ENCODE measurements around the gene NIF3L1. TPM values are rescaled to one million over a fixed set of nuclear protein-coding genes. Genes with fewer than 3 reads are reported as not detected.
A peak's percentile ranks its signal among the peaks of the same experiment; 100 is the strongest.
"Not testable (repeated sequence)": the region's sequence is repeated elsewhere in the genome, so short reads cannot be mapped to it uniquely, and the experiment has no call there.

NIF3L1 gene
- total RNA-seq, 2 experiments from 2014 or later = 32.5 to 37.1 TPM

DNA sequence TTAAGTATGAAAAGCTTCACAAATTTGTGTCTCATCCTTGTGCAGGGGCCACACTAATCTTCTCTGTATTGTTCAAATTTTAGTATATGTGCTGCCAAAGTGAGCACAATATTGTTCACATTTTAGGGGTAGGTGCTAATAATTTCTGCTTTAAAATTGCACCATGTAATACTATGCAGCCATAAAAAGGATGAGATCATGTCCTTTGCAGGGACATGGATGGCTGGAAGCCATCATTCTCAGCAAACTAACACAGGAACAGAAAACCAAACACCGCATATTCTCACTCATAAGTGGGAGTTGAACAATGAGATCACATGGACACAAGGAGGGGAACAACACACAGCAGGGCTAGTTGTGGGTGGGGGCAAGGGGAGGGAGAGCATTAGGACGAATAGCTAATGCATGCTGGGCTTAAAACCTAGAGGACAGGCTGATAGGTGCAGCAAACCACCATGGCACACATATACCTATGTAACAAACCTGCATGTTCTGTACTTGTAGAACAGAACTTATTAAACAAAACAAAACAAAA lies 7.4 kb upstream of the NIF3L1 start:
- H3K9me3 Mint-ChIP-seq, POLR2A ChIA-PET, DNase-seq, H3K4me3 Mint-ChIP-seq, H3K27ac Mint-ChIP-seq, H3K27me3 Mint-ChIP-seq: not testable (repeated sequence)
- CTCF ChIA-PET = interaction anchor here (1.2 kb wide), 1 partner anchor 263 kb away, joined by 4 read pairs; no protein-coding TSS in a partner anchor
- Mint-ChIP-seq H3K36me3 (ENCODE audit: low read depth) (peaks cover 48% of the 10 kb centered on the region), H3K4me1 (peaks cover 22% of the 10 kb centered on the region)

GRCh38 chr2:200899482-200899881 lies 10.3 kb downstream of the NIF3L1 start:
- H3K27ac Mint-ChIP-seq = no peak overlapping the region
- peaks cover 12% of the 10 kb centered on the region for H3K4me1 Mint-ChIP-seq
- H3K9me3 Mint-ChIP-seq = no peaks in the 10 kb centered on the region
- H3K36me3 Mint-ChIP-seq (ENCODE audit: low read depth) = peaks cover 51% of the 10 kb centered on the region
- no peak for DNase-seq
- POLR2A ChIA-PET = no interaction called here
- CTCF ChIA-PET = interaction anchor here (0.6 kb wide), 1 partner anchor 20 kb away, joined by 9 read pairs; no protein-coding TSS in a partner anchor
- no peaks in the 10 kb centered on the region for H3K27me3 Mint-ChIP-seq
- no peak overlapping the region for H3K4me3 Mint-ChIP-seq

DNA sequence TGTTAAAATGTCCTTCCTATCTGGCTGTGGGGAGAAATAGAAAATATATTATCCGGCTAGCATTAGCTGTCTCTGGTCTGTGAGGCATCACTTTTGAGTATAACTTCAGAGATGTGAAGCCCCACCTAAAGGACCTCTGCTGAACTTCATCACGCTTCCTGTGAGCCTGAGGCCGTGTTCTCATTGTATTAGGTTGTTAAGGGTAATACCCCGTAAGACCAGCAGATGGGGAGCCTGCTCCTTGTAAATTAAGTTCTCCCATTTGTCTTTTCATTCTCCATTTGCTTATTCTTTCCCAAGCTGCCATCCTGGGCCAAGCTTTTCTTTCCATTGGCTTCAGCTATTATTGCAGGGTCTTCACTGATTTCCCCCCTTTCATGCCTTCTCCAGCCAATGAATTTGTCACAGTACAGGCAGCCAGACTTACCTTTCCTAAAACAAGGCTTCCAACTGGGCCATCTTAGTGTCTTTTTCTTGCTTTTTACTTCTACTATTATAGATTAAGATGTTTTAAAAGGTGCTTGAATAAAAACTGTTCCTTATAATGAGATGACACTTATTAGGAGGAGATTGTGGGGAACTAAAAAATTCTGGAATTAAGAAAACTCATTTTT lies 12.4 kb downstream of the NIF3L1 start:
- ChIA-PET POLR2A (no interaction called here), CTCF (interaction anchor here (0.6 to 1.6 kb wide), 22 partner anchors 9 to 362 kb away, joined by 3 to 17 read pairs (median 4); partner anchors contain the start of genes CLK1, NIF3L1 and PPIL3)
- H3K9me3 Mint-ChIP-seq = no peaks in the 10 kb centered on the region
- no peak overlapping the region for H3K4me3 Mint-ChIP-seq
- H3K27ac Mint-ChIP-seq = peak overlapping the region; percentile 65
- peak; percentile 87 for DNase-seq
- no peaks in the 10 kb centered on the region for H3K27me3 Mint-ChIP-seq
- peaks cover 12% of the 10 kb centered on the region for H3K4me1 Mint-ChIP-seq
- H3K36me3 Mint-ChIP-seq (ENCODE audit: low read depth) = peaks cover 48% of the 10 kb centered on the region

- H3K4me1 Mint-ChIP-seq = peaks cover 10% of the 10 kb centered on the region
- no peaks in the 10 kb centered on the region for H3K9me3 Mint-ChIP-seq
- H3K27ac Mint-ChIP-seq = no peak overlapping the region
- H3K36me3 Mint-ChIP-seq (ENCODE audit: low read depth) = peaks cover 34% of the 10 kb centered on the region
- H3K4me3 Mint-ChIP-seq = no peak overlapping the region
- ChIA-PET CTCF (interaction anchor here (0.6 to 3.4 kb wide), 19 partner anchors 8 to 1011 kb away, joined by 3 to 17 read pairs (median 4); partner anchors contain the start of gene CASP10), POLR2A (interaction anchor here (0.6 kb wide), 1 partner anchor 224 kb away, joined by 4 read pairs; no protein-coding TSS in a partner anchor)
- peak; percentile 67 for DNase-seq
- H3K27me3 Mint-ChIP-seq = no peaks in the 10 kb centered on the region
These were observed 16.6 kb downstream of the NIF3L1 start for GRCh38 chr2:200905618-200906296.

GRCh38 chr2:200909958-200910357 lies 20.8 kb downstream of the NIF3L1 start:
- H3K36me3 Mint-ChIP-seq (ENCODE audit: low read depth) = peaks cover 39% of the 10 kb centered on the region
- DNase-seq = no peak

DNA sequence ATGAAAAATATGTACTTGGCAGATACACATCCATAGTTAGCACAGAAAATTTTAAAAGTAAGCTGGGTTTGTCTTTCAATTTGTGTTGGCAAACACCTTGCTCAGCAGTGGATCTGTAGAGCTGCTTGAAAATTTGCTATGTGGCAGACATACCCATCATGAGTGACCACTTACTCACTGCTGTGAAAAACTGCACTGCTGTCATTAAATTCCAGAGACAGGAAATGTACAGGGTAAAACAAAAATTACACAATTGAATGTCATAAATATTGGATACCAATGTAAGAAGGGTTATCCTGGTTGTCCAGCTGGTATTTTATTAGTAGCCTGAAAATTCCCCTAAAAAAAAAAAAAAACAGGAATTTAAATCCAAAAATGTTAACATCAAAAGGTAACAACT lies 24.5 kb downstream of the NIF3L1 start:
- POLR2A ChIA-PET = no interaction called here
- DNase-seq = no peak
- CTCF ChIA-PET = interaction anchor here (0.6 to 1.4 kb wide), 5 partner anchors 12 to 239 kb away, joined by 3 to 4 read pairs (median 3); no protein-coding TSS in a partner anchor
- Mint-ChIP-seq H3K27ac (no peak overlapping the region), H3K4me3 (no peak overlapping the region), H3K27me3 (no peaks in the 10 kb centered on the region), H3K4me1 (no peaks in the 10 kb centered on the region), H3K9me3 (no peaks in the 10 kb centered on the region), H3K36me3 (ENCODE audit: low read depth) (peaks cover 45% of the 10 kb centered on the region)

More at GRCh38 chr2:200909958-200910357, 20.8 kb downstream of the NIF3L1 start:
- ChIA-PET CTCF (interaction anchor here (0.6 kb wide), 1 partner anchor 244 kb away, joined by 3 read pairs; no protein-coding TSS in a partner anchor), POLR2A (no interaction called here)
- Mint-ChIP-seq H3K27ac (no peak overlapping the region), H3K9me3 (no peaks in the 10 kb centered on the region), H3K4me1 (no peaks in the 10 kb centered on the region), H3K4me3 (no peak overlapping the region), H3K27me3 (no peaks in the 10 kb centered on the region)

- CTCF ChIA-PET = interaction anchor here (1.6 to 1.8 kb wide), 2 partner anchors 19 to 41 kb away, joined by 4 to 6 read pairs; partner anchors contain the start of gene ORC2
- no peak for DNase-seq
- Mint-ChIP-seq H3K4me3 (no peak overlapping the region), H3K27me3 (no peaks in the 10 kb centered on the region), H3K36me3 (ENCODE audit: low read depth) (peaks cover 48% of the 10 kb centered on the region), H3K9me3 (no peaks in the 10 kb centered on the region), H3K27ac (no peak overlapping the region), H3K4me1 (peaks cover 8% of the 10 kb centered on the region)
- POLR2A ChIA-PET = no interaction called here
These were observed 33.3 kb downstream of the NIF3L1 start for GRCh38 chr2:200922439-200922838.

GRCh38 chr2:200929334-200930249 lies 40.4 kb downstream of the NIF3L1 start:
- ChIA-PET POLR2A (interaction anchor here (0.6 kb wide), 2 partner anchors 75 to 124 kb away, joined by 3 to 6 read pairs; no protein-coding TSS in a partner anchor), CTCF (no interaction called here)
- Mint-ChIP-seq H3K27ac (no peak overlapping the region), H3K36me3 (ENCODE audit: low read depth) (peaks cover 29% of the 10 kb centered on the region), H3K4me3 (no peak overlapping the region), H3K9me3 (no peaks in the 10 kb centered on the region), H3K27me3 (no peaks in the 10 kb centered on the region), H3K4me1 (no peaks in the 10 kb centered on the region)
- DNase-seq = no peak

- no peak for DNase-seq
- CTCF ChIA-PET = no interaction called here
These were observed 41.9 kb downstream of the NIF3L1 start for GRCh38 chr2:200930947-200931626.

DNA sequence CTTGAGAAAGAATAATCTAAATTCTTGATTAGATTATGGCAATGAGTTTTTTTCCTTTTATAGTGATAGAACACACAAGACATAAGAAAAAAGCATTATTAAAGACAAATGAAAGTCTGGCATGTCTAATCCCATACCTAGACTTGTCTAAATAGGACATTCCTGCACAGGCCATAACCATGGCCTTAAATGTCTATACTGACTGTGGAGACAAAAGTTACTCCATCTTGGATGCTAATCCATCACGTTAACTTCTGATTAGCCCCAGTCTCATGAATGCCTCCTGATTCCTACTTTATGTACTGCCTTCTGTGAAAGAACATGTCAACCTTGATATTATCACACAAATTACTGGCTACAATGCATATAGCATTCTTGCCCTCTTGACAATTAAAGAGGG lies 50.7 kb downstream of the NIF3L1 start:
- ChIA-PET CTCF (interaction anchor here (0.7 kb wide), 1 partner anchor 168 kb away, joined by 3 read pairs; no protein-coding TSS in a partner anchor), POLR2A (no interaction called here)
- peaks cover 37% of the 10 kb centered on the region for H3K36me3 Mint-ChIP-seq (ENCODE audit: low read depth)

More at GRCh38 chr2:200930947-200931626, 41.9 kb downstream of the NIF3L1 start:
- no peaks in the 10 kb centered on the region for H3K27me3 Mint-ChIP-seq
- no peaks in the 10 kb centered on the region for H3K4me1 Mint-ChIP-seq
- H3K4me3 Mint-ChIP-seq = no peak overlapping the region
- peaks cover 34% of the 10 kb centered on the region for H3K36me3 Mint-ChIP-seq (ENCODE audit: low read depth)
- POLR2A ChIA-PET = no interaction called here
- H3K9me3 Mint-ChIP-seq = no peaks in the 10 kb centered on the region
- no peak overlapping the region for H3K27ac Mint-ChIP-seq

GRCh38 chr2:200943527-200944105 lies 54.4 kb downstream of the NIF3L1 start:
- no peak overlapping the region for H3K27ac Mint-ChIP-seq
- ChIA-PET CTCF (interaction anchor here (1.4 kb wide), 1 partner anchor 18 kb away, joined by 4 read pairs; no protein-coding TSS in a partner anchor), POLR2A (no interaction called here)
- no peaks in the 10 kb centered on the region for H3K9me3 Mint-ChIP-seq
- no peak overlapping the region for H3K4me3 Mint-ChIP-seq
- no peaks in the 10 kb centered on the region for H3K27me3 Mint-ChIP-seq
- peaks cover 14% of the 10 kb centered on the region for H3K4me1 Mint-ChIP-seq
- H3K36me3 Mint-ChIP-seq (ENCODE audit: low read depth) = peaks cover 40% of the 10 kb centered on the region
- DNase-seq = no peak

More for the DNA sequence above, 50.7 kb downstream of the NIF3L1 start:
- no peak overlapping the region for H3K27ac Mint-ChIP-seq
- peaks cover 4% of the 10 kb centered on the region for H3K4me1 Mint-ChIP-seq
- H3K4me3 Mint-ChIP-seq = no peak overlapping the region
- no peaks in the 10 kb centered on the region for H3K9me3 Mint-ChIP-seq
- no peaks in the 10 kb centered on the region for H3K27me3 Mint-ChIP-seq
- DNase-seq = no peak

All from activated CD4-positive, alpha-beta T cell treated with anti-CD3 and anti-CD28 coated beads, Interleukin-2, amount 10 ng/mL, durations not matched to agents 7 days and 5 days (primary cell).